Epithelial cell of esophagus (primary cell): ENCODE results near the gene C1QTNF12.

Experiments used
- DNase-seq: peaks from one replicate; pipeline ENCODE4 v3.0.0; 2010; ENCODE audit warnings: low read depth
- H3K4me3 ChIP-seq: 2 replicates; pipeline ENCODE4 v1.5.1; 2011; ENCODE audit warnings: mild to moderate bottlenecking, low read length, control low read depth
- TF ChIP-seq, protein P1 (sequence below): IDR thresholded peaks from 2 replicates; pipeline ENCODE4 v1.5.1; 2011; ENCODE audit warnings: low read depth, mild to moderate bottlenecking, low read length, control low read depth, inconsistent platforms; ENCODE audit not compliant: insufficient read depth; ENCODE audit errors: missing control alignments

C1QTNF12 gene

DNA sequence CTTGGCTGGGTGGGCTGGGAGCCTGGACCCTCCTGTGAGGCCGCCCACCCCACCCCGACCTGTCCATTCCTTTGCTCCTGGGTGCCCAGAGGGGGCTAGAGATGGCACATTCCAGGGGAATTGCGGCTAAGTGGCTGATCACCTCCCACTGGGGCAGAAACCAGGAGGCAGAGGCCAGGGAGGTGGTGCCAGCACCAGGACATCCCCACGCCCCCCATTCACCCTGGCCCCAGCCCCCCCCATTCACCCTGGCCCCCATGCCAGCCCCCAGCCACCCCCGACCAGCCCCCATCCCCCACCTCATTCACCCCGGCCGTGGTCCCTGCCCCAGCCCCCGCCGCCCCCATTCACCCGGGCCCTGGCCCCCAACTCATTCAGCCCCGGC lies 6.2 kb downstream of the C1QTNF12 start:
- DNase-seq, result no peak
- TF ChIP-seq, protein P1, sequence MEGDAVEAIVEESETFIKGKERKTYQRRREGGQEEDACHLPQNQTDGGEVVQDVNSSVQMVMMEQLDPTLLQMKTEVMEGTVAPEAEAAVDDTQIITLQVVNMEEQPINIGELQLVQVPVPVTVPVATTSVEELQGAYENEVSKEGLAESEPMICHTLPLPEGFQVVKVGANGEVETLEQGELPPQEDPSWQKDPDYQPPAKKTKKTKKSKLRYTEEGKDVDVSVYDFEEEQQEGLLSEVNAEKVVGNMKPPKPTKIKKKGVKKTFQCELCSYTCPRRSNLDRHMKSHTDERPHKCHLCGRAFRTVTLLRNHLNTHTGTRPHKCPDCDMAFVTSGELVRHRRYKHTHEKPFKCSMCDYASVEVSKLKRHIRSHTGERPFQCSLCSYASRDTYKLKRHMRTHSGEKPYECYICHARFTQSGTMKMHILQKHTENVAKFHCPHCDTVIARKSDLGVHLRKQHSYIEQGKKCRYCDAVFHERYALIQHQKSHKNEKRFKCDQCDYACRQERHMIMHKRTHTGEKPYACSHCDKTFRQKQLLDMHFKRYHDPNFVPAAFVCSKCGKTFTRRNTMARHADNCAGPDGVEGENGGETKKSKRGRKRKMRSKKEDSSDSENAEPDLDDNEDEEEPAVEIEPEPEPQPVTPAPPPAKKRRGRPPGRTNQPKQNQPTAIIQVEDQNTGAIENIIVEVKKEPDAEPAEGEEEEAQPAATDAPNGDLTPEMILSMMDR, result no peak
- H3K4me3 ChIP-seq, result no peak overlapping the region

DNA sequence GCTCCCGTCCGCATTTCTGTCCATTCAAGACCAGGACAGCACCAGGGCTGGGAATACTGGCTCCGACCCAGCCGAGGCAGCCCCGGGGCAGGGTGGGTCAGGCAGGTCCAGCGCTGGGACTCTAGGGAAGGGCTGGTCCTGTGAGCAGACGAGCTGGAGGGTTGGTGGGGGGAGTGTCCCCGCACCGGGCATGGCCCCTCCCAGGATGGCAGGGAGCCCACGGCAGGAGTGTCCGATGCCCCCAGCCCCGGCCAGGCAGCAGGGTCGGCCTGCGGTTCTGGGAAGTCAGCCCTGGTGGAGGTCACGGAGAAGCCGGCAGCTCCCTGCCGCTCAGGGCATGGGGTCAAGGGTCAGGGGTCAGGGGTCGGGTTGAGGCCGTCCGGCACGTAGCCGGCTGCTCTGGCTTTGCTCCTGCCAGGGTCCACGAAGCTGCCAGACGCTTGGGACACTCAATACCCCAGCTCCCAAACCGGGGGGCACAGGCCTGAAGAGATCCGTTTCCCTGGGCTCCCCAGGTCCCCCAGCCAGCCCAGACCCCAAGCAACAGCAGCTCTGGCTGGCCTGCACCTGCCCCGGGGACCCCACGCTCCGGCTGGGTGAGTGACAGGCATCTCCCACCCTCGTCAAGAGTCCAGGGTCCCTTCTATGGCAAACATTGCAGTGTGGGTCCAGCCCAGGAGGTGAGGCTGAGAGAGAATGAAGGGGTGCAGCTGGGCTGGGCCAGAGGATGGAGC lies 6.7 kb downstream of the C1QTNF12 start:
- DNase-seq, result no peak
- H3K4me3 ChIP-seq, result no peak overlapping the region
- TF ChIP-seq, protein P1, result no peak

DNA sequence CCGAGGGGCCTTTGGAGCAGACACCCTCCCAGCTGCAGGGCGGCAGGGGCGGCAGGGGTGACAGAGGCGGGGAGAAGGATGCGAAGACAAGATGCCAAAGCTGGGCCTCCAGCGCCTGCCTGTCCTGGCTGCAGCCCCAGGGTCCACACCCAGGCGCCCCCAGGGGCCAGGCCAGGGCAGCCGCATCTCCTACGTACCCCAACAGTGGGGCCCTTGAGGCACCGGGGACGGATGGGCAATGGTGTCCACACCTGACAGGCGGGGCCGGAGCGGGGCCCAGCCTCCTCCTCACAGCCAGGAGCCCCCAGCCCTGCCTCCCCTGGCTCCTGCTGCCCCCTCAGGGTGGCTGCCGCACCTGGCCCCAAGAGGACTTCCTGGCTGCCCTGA lies 7.3 kb downstream of the C1QTNF12 start:
- no peak for DNase-seq
- TF ChIP-seq, protein P1, result no peak
- no peak overlapping the region for H3K4me3 ChIP-seq

DNA sequence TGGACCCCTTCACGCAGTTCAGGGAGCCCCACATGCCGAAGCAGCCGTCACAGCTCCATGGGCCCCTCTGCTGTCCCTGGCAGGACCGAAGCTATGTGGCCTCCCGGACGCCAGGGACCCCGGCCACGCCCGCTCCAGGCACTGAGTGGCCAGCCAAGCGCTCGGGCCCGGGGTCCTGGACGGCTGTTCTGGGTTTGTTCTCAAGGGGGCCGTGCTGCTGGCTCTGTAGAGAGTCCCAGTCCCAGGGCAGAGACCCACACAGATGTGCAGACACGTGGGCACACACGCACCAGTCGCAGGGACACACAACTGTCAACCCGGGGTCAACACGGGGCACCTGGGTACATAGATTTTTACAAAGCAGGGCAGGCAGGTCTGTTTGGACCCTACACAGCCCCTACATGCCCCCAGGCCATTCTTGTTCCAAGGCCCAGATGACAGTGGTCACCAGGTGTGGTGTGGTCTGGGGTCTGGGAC lies 7.8 kb downstream of the C1QTNF12 start:
- TF ChIP-seq, protein P1, result no peak
- no peak overlapping the region for H3K4me3 ChIP-seq
- no peak for DNase-seq

DNA sequence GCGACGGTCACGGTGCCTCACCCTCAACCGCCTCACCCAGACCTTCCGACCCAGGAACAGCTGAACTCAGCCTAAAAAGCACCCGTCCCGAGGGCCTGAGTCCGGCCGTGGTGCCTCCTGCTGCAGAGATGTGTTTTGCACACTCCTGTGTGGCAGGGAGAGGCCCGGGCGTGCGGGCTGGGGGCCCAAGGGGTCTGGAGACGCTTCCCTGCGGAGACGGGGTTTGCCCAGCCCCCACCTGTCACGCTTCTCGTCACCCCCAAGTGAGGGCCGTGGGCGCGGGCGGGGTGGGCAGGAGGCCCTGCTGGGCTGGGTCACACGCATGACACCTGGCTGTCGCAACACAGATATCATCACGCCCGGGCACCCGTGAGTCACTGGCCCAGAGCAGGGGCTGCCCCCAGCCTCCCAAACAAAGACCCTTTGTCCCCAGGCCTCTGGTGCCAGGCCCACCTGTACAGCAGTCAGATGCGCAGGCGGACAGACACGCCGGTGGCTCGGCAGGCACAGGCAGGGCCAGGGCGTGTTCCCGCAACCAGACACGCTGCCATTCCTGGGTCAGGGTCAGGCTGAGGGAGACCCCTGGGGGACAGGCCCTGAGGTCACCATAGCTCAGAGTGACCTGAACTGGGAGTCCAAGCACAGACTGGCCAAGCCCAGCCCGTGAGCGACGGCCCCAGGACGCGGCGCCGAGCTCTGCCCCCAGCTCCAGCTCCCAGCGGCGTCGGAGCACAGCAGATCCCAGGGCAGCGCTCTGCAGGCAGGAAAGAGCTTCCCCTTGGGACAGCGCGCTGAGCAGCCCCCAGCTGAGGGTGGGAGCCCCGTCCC lies 8.4 kb downstream of the C1QTNF12 start:
- H3K4me3 ChIP-seq, result no peak overlapping the region
- peak; percentile 37 for DNase-seq
- TF ChIP-seq, protein P1, result no peak

DNA sequence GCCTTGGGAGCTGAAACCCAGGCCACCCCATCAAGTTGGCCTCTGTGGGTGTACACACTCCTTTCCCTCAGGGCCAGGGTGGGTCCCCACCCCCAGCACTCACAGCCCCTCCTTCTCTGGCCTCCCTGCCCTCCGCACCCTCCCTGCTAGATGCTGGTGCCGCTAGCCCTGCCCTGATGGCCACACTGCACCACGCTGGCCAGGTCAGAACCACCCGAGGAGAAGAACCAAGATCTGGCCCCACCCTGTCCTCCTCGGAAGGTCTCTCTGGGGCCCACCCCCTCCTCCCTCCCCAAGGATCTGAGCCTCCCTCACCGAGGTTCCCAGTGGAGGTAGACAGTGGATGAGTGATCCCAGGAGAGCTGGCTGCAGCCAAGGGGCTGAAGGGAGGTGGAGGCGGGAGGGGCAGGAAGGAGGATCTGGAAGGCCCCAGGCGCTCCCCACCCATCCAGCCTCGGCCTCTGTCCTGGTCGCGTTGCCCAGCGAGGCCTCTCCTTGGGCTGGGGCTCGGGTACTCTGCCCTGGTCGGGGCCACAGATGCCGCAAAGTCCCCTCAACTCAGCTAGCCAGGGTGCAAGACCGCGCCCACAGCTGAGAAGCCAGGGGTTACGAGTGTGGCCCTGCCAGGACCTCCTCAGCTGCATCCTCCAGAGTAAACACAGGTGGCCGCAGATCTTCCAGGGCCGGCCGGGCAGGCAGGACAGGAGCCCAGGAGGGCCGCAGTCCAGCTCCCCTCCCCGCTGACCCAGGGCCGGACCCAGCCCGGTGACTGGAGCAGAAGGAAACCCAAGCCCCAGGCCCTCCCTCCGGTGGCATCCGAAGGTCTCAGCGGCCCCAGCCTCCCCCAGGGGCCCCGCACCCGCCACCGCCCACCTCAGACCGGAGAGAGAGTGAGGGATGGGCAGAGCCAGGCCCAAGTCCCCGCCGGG lies 9.3 kb downstream of the C1QTNF12 start:
- TF ChIP-seq, protein P1, result no peak
- no peak overlapping the region for H3K4me3 ChIP-seq
- DNase-seq, result no peak
